PFSK-1 (cell line): Measurements from ENCODE around the gene RPGRIP1L.

ENCODE experiments used
- FOXP2 ChIP-seq: optimal IDR thresholded peaks from 2 replicates; pipeline ENCODE3; 2011; ENCODE audit warnings: borderline replicate concordance, control low read depth, inconsistent platforms; ENCODE audit not compliant: insufficient read depth; ENCODE audit errors: extremely low read length, extremely low read depth
- POLR2AphosphoS5 ChIP-seq: IDR thresholded peaks from 2 replicates; pipeline ENCODE4 v1.6.1; 2012; ENCODE audit warnings: low read depth, mild to moderate bottlenecking, control low read depth, low read length, moderate library complexity
- SIN3A ChIP-seq: IDR thresholded peaks from 2 replicates; pipeline ENCODE4 v1.6.1; 2012; ENCODE audit warnings: mild to moderate bottlenecking, low read length, moderate library complexity, borderline replicate concordance; ENCODE audit not compliant: insufficient read depth
- TAF1 ChIP-seq: IDR thresholded peaks from 2 replicates; pipeline ENCODE4 v1.6.1; 2012; ENCODE audit warnings: low read length, control low read depth, borderline replicate concordance; ENCODE audit not compliant: insufficient read depth
- TF ChIP-seq, protein P1 (sequence below), 2 experiments: IDR thresholded peaks; 2 replicates each; pipeline versions ENCODE4 v1.6.1 to v1.8.0; 2011 to 2012; ENCODE audit warnings: low read depth in 2 of 2, low read length in 2 of 2, control low read depth in 1 of 2, inconsistent platforms in 1 of 2, mild to moderate bottlenecking in 1 of 2, moderate library complexity in 1 of 2; ENCODE audit not compliant: insufficient read depth in 1 of 2

Gene RPGRIP1L

GRCh38 chr16:53737552-53737951, 33.9 kb upstream of the RPGRIP1L start:
- TF ChIP-seq FOXP2, result no peak
- TF ChIP-seq TAF1, result no peak
- TF ChIP-seq POLR2AphosphoS5, result no peak
- no peak for TF ChIP-seq SIN3A

DNA sequence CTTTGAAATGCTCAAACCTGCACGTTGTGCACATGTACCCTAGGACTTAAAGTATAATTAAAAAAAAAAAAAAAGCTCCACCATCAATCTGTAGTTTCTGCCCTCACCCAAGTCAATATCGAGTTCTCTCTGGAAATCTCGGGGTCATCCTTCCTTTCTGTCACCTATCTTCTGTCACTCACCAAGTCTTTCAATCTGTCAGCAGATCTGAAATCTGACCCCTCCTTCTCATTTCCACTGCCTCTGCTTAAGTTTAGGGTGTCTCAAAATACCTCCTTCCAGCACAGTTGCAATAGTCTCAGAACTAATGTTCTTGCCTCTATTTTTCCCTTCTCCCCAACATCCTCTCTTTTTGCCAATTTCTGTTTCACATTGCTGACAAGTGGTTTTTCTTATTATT, 32.6 kb upstream of the RPGRIP1L start:
- no peak for TF ChIP-seq SIN3A

DNA sequence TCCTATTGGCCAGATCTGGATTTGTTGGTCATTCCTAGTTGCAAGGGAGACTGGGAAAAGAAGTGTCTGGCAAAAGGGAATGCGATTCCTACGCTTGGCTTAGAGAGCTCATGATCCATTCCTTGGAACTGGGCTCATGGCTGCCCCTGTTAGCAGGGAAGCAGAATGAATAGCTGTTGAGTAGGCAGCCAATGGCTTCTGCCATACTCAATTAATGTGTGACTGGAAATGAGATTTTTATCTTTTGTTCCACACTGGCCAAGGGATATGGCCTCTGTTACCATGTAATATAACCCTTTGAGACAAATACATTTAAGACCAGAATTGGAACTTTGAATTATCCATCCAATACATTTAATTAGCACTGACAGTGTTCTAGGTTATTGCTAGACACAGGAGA, 31.2 kb upstream of the RPGRIP1L start:
- TF ChIP-seq, protein P1, sequence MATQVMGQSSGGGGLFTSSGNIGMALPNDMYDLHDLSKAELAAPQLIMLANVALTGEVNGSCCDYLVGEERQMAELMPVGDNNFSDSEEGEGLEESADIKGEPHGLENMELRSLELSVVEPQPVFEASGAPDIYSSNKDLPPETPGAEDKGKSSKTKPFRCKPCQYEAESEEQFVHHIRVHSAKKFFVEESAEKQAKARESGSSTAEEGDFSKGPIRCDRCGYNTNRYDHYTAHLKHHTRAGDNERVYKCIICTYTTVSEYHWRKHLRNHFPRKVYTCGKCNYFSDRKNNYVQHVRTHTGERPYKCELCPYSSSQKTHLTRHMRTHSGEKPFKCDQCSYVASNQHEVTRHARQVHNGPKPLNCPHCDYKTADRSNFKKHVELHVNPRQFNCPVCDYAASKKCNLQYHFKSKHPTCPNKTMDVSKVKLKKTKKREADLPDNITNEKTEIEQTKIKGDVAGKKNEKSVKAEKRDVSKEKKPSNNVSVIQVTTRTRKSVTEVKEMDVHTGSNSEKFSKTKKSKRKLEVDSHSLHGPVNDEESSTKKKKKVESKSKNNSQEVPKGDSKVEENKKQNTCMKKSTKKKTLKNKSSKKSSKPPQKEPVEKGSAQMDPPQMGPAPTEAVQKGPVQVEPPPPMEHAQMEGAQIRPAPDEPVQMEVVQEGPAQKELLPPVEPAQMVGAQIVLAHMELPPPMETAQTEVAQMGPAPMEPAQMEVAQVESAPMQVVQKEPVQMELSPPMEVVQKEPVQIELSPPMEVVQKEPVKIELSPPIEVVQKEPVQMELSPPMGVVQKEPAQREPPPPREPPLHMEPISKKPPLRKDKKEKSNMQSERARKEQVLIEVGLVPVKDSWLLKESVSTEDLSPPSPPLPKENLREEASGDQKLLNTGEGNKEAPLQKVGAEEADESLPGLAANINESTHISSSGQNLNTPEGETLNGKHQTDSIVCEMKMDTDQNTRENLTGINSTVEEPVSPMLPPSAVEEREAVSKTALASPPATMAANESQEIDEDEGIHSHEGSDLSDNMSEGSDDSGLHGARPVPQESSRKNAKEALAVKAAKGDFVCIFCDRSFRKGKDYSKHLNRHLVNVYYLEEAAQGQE (IDR thresholded peaks at IDR 0.05; ENCODE audit: insufficient read depth in 1 of 2, low read depth in 2 of 2, low read length in 2 of 2), result no peak
- TF ChIP-seq FOXP2 (no peak), SIN3A (no peak), POLR2AphosphoS5 (no peak), TAF1 (no peak)

DNA sequence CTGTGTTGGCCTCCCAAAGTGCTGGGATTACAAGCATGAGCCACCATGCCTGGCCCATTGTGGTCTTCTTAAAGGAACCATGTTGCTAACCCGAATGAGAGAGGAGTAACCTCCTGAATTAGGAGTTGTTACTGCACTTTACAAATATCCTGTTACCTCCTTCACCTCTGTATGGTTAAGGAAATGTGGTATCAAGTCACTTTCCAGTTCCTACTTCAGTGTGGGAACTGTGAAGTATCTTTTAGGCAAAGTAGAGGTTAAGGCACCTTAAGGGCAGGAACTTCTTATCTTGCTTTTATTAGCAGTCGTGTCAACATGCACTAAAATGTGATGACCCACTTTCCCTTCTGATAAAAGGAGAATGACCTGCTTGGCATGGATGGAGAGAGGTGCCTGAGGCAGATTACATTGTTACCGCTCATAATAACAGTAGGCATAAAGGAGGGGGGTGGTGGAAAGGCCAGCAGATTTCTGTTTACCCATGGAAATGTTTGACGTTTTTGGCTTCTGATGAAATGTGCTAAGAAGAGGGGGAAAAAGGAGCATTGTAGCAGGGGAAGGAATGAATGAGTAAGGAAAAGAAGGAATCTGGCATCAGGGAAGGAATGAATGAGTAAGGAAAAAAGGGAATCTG, 28.8 kb upstream of the RPGRIP1L start:
- no peak for TF ChIP-seq FOXP2
- TF ChIP-seq, protein P1 (IDR thresholded peaks at IDR 0.05; ENCODE audit: insufficient read depth in 1 of 2, low read depth in 2 of 2, low read length in 2 of 2), result no peak
- TF ChIP-seq POLR2AphosphoS5, result no peak
- no peak for TF ChIP-seq SIN3A

DNA sequence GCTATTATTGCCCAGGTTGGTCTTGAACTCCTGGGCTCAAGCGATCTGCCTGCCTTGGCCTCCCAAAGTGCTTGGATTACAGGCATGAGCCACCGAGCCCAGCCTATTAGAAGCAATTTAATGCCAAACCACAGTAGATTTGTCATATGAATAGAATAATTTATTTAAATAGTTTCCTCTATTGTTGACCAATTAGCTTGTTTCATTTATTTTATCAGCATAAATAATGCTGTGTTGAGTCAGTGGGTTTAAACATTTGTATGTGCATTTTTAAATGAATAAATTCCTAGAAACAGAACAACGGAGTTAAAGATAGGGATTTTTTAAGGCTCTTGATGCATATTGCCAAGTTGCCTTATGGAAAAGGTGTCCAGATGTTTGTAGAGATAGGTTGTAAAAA, 27.0 kb upstream of the RPGRIP1L start:
- TF ChIP-seq FOXP2, result no peak
- TF ChIP-seq POLR2AphosphoS5, result no peak
- TF ChIP-seq SIN3A, result no peak
- TF ChIP-seq, protein P1 (IDR thresholded peaks at IDR 0.05; ENCODE audit: insufficient read depth in 1 of 2, low read depth in 2 of 2, low read length in 2 of 2), result no peak
- TF ChIP-seq TAF1, result no peak

DNA sequence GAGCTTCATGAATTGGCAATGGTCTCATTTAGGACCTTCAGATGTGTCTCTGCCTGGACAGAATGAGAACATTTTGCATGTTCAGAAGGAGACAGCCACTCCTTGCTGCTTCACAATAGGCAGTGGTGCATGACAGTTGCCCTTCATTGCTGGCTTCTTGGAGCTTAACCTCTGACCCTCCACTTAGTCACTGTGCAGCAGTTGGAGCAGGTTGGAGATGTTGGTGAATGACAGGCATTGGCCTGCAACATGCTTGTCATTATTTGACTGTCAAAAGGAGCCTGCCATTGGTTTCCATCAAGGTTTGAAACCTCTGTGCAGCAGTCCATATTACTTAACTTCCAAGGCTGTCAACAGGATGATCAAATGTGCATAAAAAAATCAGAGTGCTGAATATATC, 23.0 kb upstream of the RPGRIP1L start:
- TF ChIP-seq SIN3A (no peak), TAF1 (no peak), POLR2AphosphoS5 (no peak), FOXP2 (no peak)
- TF ChIP-seq, protein P1 (IDR thresholded peaks at IDR 0.05; ENCODE audit: insufficient read depth in 1 of 2, low read depth in 2 of 2, low read length in 2 of 2), result no peak
